Activated effector memory CD4-positive, alpha-beta T cell treated with Interleukin-2 at 50 U/mL for 16 hours (primary cell): Measurements from ENCODE around the gene STRIP2.
"Not testable (repeated sequence)": the region's sequence is repeated elsewhere in the genome, so short reads cannot be mapped to it uniquely, and the experiment has no call there.

Experiments used
- DNase-seq: peaks from one replicate; pipeline ENCODE4 v3.0.0-alpha.2; 2020

STRIP2 gene

GRCh38 chr7:129456421-129456820, 22.2 kb downstream of the STRIP2 start:
- DNase-seq, result no peak

- DNase-seq, result no peak
Observed at GRCh38 chr7:129457101-129457500, 22.9 kb downstream of the STRIP2 start.

GRCh38 chr7:129458171-129458570, 23.9 kb downstream of the STRIP2 start:
- DNase-seq, result no peak

- no peak for DNase-seq
Observed at GRCh38 chr7:129461809-129462208, 27.6 kb downstream of the STRIP2 start.

GRCh38 chr7:129462420-129462819, 28.2 kb downstream of the STRIP2 start:
- no peak for DNase-seq

GRCh38 chr7:129464194-129464593, 30.0 kb downstream of the STRIP2 start:
- no peak for DNase-seq

DNA sequence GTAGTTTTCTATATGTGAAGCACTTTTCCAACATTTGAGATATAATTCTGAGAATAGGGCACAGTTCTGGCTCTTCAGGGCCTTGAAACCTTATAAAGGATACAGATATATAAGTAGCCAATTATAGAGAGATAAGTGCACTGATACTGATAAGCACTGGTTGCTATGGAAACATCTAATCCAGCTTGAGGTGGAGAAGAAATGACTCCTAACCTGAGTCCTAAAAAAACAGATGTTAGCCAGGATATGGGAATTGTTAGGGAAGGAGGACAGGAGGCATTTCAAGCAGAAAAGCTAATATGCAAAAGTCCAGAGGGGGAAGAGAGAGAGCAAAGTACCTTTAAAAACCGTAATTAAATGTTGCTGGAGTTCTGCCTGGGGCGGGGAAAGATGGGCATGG, 30.8 kb downstream of the STRIP2 start:
- no peak for DNase-seq

DNA sequence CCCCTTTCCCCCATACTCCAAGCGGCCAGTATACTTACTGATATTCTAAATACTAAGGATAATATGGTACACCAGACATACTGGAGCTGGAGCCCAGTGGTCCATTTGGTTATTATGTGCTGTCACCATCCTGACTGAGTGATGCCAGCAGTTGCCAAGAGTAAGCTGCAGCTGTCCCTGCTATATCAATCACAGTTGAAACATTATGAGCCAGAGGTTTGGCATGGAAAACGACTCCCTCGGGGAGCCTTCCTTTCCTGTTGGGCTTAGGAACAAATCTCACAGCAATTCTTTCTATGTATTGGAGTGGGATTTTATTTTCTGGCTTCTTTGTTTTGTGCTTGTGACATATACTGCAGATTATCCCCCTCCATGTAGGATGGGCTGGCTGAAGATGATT, 32.6 kb downstream of the STRIP2 start:
- DNase-seq, result no peak

DNA sequence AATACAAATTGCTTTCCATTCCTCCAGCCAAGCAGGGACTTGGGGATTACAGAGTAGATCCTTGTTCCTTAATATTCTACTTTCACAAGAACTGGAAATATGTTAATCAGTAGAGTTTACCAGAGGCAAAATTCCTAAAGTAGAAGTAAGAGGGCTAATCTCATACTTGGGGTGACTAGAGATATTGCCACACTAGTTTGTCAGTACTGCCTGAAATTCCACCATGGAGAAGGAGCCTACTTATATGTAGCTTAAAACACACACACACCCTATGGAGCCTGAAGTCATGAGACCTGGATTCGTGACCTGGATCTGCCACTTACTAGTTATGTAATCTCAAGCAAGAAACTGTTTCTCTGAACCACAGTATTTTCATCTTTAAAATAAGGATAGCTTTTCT, 33.9 kb downstream of the STRIP2 start:
- DNase-seq, result no peak

GRCh38 chr7:129468547-129468946, 34.3 kb downstream of the STRIP2 start:
- no peak for DNase-seq

- no peak for DNase-seq
Observed at GRCh38 chr7:129469930-129470329, 35.7 kb downstream of the STRIP2 start.

DNA sequence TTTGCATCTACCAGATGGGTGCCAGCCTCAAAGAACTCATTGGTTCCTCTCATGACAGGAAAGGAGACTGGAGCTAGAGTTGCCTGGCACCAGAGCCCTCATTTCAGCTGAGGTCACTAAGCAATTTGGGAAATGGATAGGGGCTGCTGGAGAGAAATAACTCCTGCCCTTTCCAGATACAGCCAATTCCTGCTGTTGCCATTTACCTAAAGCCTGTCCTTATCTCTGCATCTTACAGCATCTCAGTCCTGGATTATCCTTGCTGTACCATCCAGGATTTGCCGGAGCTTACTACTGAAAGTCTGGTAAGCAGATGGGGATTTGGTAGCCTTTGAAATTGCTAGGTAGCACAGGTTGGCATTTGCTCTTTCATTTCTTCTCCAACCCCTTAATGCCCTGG, 36.2 kb downstream of the STRIP2 start:
- DNase-seq, result no peak

DNA sequence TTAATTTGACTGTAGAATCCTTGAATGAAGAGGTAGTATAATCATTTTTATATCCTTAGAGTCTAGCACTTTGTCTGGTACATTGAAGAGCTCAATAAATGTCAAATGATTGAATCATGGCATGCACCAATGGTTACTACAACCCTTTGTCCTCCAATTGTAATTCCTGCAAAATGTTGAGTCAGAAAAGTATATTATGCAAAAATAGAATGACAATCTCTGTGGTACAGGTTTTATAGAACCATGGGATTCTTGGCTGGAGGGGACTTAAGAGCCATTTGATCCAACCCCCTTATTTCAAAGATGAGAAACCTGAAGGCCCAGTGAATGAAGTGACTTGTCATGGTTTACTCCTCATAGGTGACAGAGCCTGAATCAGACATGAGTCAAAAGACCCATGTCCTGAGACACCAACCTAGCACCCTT, 37.2 kb downstream of the STRIP2 start:
- no peak for DNase-seq

GRCh38 chr7:129475931-129476330, 41.7 kb downstream of the STRIP2 start:
- DNase-seq, result not testable (repeated sequence)

GRCh38 chr7:129476398-129476797, 42.2 kb downstream of the STRIP2 start:
- not testable (repeated sequence) for DNase-seq

GRCh38 chr7:129479831-129480230, 45.6 kb downstream of the STRIP2 start:
- no peak for DNase-seq

- no peak for DNase-seq
Observed at GRCh38 chr7:129480674-129481363, 46.6 kb downstream of the STRIP2 start.

DNA sequence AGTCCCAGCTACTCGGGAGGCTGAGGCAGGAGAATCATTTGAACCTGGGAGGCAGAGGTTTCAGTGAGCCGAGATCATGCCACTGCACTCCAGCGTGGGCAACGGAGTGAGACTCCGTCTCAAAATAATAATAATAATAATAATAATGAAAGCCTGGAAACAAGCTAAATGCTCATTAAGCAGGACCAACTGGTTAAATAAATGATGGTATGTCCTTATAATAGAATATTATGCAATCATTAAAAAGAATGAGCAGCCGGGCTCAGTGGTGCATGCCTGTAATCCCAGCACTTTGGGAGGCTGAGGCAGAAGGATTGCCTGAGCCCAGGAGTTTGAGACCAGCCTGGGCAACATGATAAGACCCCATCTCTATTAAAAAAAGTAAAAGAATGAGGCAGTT, 47.1 kb downstream of the STRIP2 start:
- DNase-seq, result not testable (repeated sequence)

DNA sequence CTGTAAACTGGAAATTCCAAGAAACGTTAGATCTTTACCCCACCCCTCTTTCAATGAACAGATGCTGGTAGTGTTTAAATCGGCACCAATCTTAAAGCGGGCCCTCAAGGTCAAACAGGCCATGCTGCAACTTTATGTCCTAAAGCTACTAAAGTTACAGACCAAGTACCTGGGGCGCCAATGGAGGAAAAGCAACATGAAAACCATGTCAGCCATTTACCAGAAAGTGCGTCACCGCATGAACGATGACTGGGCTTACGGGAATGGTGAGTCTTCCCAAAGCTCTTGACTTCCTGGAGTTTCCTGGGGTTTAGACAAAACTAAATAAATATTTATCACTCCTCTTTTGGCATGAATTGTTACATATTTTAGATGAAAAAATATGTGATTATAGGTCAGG, 48.5 kb downstream of the STRIP2 start:
- no peak for DNase-seq

GRCh38 chr7:129489491-129489890, 55.3 kb downstream of the STRIP2 start:
- DNase-seq, result no peak

DNA sequence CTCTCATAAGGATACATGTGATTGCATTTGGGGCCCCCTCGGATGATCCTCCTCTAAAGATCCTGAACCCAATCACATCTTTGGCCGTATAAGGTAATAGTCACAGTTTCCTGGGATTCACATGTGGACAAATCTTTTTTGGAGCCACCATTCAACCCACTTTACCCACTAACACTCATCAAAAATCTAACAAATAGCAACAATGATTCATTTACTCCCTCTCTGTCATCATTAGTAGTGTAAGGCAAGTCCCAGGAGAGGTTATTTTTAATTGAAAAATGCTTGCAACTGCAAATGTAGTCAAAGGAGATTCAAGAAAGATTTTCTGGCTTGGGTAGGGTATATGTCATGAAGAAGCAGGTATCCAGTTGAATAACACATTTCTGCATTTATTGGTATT, 58.2 kb downstream of the STRIP2 start:
- DNase-seq, result no peak

- DNase-seq, result no peak
Observed at GRCh38 chr7:129493555-129493954, 59.3 kb downstream of the STRIP2 start.

- no peak for DNase-seq
Observed at GRCh38 chr7:129494041-129494440, 59.8 kb downstream of the STRIP2 start.

GRCh38 chr7:129495987-129496386, 61.8 kb downstream of the STRIP2 start:
- no peak for DNase-seq

- no peak for DNase-seq
Observed at GRCh38 chr7:129496653-129497052, 62.4 kb downstream of the STRIP2 start.
